WERI-Rb-1 (cell line): ENCODE measurements around the gene EMP1.

ENCODE experiments used
- DNase-seq: peaks from one replicate; pipeline ENCODE4 v3.0.0-alpha.2; 2020
- H3K27ac ChIP-seq: fragments of 250-450 bp; sonication (Bioruptor Pico); 2 replicates; pipeline ENCODE4 v1.5.1; 2020; ENCODE audit warnings: mild to moderate bottlenecking, moderate library complexity
- H3K27me3 ChIP-seq: fragments of 250-450 bp; sonication (Bioruptor Pico); 2 replicates; pipeline ENCODE4 v1.5.1; 2021; ENCODE audit warnings: mild to moderate bottlenecking, low read depth, moderate library complexity; ENCODE audit not compliant: insufficient read depth, severe bottlenecking
- H3K36me3 ChIP-seq: fragments of 250-450 bp; sonication (Bioruptor Pico); 2 replicates; pipeline ENCODE4 v1.5.1; 2020; ENCODE audit warnings: mild to moderate bottlenecking, moderate library complexity
- H3K4me3 ChIP-seq: 2 replicates; pipeline ENCODE4 v1.5.1; 2011; ENCODE audit warnings: low read depth, mild to moderate bottlenecking, control low read depth, low read length
- H3K9me3 ChIP-seq: fragments of 250-450 bp; sonication (Bioruptor Pico); 2 replicates; pipeline ENCODE4 v1.5.1; 2021; ENCODE audit warnings: mild to moderate bottlenecking, moderate library complexity; ENCODE audit not compliant: severe bottlenecking
- TF ChIP-seq, protein P1 (sequence below): IDR thresholded peaks from 2 replicates; pipeline ENCODE4 v1.5.1; 2011; ENCODE audit warnings: low read depth, mild to moderate bottlenecking, control low read depth, inconsistent platforms, low read length

EMP1 gene

DNA sequence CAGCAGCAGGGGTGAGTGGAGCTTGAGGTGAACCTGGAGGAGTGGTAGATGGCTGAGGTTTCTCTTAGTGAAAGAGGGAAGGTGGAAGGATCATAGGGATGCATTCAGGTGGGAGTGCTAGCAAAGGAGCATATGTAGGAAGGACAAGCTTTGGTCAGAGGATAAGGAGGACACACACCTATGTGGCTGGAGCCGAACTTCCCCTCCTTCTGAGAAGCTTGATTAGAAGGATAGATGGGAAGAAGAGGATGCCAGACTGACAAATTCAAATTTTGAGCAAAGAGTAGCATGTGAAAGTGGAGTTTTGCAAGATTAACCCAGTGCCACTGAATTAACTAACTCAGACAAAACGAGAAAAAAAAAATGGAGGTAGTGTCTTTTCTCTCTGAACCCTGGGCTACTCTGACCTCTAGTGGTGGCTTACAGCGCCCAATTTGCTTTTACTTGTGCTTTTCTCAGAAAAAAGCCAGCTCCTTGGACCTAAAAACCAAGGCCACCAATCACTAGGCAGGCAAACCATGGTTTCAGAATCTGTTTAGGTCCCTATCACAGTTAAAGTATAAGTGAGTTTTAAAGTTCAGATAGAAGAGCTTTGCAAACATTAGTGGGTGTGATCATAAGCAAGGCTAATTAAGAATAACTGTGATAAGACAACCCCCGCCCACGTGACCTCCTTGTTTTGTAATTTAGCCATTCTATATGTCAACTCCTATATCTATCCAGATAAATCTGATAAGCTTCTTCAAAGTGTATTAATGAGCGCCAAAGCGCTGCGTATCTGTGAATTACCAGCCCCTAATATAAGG is 15.5 kb downstream of the EMP1 start:
- Histone ChIP-seq H3K27me3 (no peaks in the 10 kb centered on the region), H3K9me3 (no peaks in the 10 kb centered on the region), H3K4me3 (no peak overlapping the region), H3K36me3 (no peaks in the 10 kb centered on the region), H3K27ac (no peak overlapping the region)
- TF ChIP-seq, protein P1, sequence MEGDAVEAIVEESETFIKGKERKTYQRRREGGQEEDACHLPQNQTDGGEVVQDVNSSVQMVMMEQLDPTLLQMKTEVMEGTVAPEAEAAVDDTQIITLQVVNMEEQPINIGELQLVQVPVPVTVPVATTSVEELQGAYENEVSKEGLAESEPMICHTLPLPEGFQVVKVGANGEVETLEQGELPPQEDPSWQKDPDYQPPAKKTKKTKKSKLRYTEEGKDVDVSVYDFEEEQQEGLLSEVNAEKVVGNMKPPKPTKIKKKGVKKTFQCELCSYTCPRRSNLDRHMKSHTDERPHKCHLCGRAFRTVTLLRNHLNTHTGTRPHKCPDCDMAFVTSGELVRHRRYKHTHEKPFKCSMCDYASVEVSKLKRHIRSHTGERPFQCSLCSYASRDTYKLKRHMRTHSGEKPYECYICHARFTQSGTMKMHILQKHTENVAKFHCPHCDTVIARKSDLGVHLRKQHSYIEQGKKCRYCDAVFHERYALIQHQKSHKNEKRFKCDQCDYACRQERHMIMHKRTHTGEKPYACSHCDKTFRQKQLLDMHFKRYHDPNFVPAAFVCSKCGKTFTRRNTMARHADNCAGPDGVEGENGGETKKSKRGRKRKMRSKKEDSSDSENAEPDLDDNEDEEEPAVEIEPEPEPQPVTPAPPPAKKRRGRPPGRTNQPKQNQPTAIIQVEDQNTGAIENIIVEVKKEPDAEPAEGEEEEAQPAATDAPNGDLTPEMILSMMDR = peak; percentile 78
- peak; percentile 62 for DNase-seq

- Histone ChIP-seq H3K36me3 (no peaks in the 10 kb centered on the region), H3K27me3 (no peaks in the 10 kb centered on the region), H3K9me3 (no peaks in the 10 kb centered on the region), H3K27ac (no peak overlapping the region), H3K4me3 (no peak overlapping the region)
- DNase-seq = no peak
- TF ChIP-seq, protein P1 = no peak
These were observed 18.5 kb downstream of the EMP1 start for GRCh38 chr12:13215056-13215455.

- no peaks in the 10 kb centered on the region for H3K27me3 ChIP-seq
- no peak for DNase-seq
- H3K9me3 ChIP-seq = no peaks in the 10 kb centered on the region
- TF ChIP-seq, protein P1 = no peak
- H3K27ac ChIP-seq = no peak overlapping the region
- H3K36me3 ChIP-seq = no peaks in the 10 kb centered on the region
- H3K4me3 ChIP-seq = no peak overlapping the region
These were observed 22.1 kb downstream of the EMP1 start for GRCh38 chr12:13218641-13219040.

- no peaks in the 10 kb centered on the region for H3K36me3 ChIP-seq
- H3K27me3 ChIP-seq = no peaks in the 10 kb centered on the region
- no peak for DNase-seq
- TF ChIP-seq, protein P1 = no peak
- H3K27ac ChIP-seq = no peak overlapping the region
- no peak overlapping the region for H3K4me3 ChIP-seq
- H3K9me3 ChIP-seq = no peaks in the 10 kb centered on the region
These were observed 22.8 kb downstream of the EMP1 start for GRCh38 chr12:13219320-13219719.

DNA sequence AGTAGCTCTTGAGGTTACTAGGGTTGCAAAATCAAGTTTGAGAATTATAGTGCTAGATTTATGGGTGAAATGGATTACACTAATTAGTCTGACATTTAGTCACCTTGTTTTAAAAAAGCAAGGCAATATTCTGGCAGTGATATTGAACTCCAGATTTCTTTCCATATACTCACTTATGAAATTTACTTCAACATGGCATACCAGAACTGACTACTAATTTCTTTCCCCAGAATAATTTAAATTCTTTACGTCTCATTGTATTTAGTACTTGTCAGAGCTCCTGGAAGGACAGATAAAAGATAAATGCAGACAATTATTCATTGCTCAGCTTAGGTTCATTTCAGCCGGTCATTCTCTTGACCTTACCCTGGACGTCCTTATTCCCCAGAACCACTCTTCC is 24.3 kb downstream of the EMP1 start:
- H3K9me3 ChIP-seq = no peaks in the 10 kb centered on the region
- TF ChIP-seq, protein P1 = no peak
- no peak for DNase-seq
- H3K4me3 ChIP-seq = no peak overlapping the region
- no peak overlapping the region for H3K27ac ChIP-seq
- H3K36me3 ChIP-seq = no peaks in the 10 kb centered on the region
- no peaks in the 10 kb centered on the region for H3K27me3 ChIP-seq

DNA sequence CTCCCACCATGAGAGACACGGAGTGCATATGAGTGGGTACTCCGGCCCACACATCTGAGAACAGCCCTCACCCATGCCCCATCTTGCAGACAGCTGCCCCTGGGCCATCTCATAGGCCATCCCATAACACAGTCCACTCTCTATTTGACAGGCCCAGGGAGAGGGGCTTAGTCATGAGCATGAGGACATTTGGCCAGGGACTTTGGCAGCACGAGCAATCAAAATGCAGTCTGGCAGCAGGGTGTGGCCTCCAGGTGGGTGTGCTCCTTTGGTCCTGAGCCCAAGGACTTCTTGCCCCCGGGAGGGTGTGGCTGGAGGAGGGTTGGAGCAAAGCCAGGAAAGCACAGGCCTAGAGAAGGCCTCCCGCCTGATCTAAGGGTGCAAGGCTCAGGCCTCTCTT is 25.6 kb downstream of the EMP1 start:
- no peaks in the 10 kb centered on the region for H3K9me3 ChIP-seq
- no peak overlapping the region for H3K4me3 ChIP-seq
- no peaks in the 10 kb centered on the region for H3K27me3 ChIP-seq
- TF ChIP-seq, protein P1 = no peak
- DNase-seq = no peak
- no peak overlapping the region for H3K27ac ChIP-seq
- H3K36me3 ChIP-seq = no peaks in the 10 kb centered on the region
